B cell (primary cell): Measurements from ENCODE around the gene CCDC9B. TPM values are rescaled to one million over a fixed set of nuclear protein-coding genes. Genes with fewer than 3 reads are reported as not detected.
A peak's percentile ranks its signal among the peaks of the same experiment; 100 is the strongest.

ENCODE experiments used
- ATAC-seq: fragments of 200-7000 bp; cut with Tn5 transposase; one replicate; pipeline ENCODE4 v1.10.0; 2021; ENCODE audit warnings: low read depth, mild to moderate bottlenecking, moderate number of reproducible peaks, moderate library complexity
- CTCF ChIA-PET: fragments of 350-600 bp; sonication (Branson Sonifier 250); formaldehyde crosslinking; loops from one replicate; lab custom pipeline; 2021; ENCODE audit warnings: antibody characterized with exemption, inconsistent platforms; lab: Charles Lee
- POLR2A ChIA-PET: fragments of 350-600 bp; sonication (Branson Sonifier 250); formaldehyde crosslinking; loops from one replicate; lab custom pipeline; 2021; ENCODE audit warnings: antibody characterized with exemption; lab: Charles Lee
- DNase-seq: peaks from one replicate; pipeline ENCODE4 v3.0.0; 2013
- H2AFZ ChIP-seq: 2 replicates; pipeline ENCODE4 v1.6.1; 2012; ENCODE audit warnings: mild to moderate bottlenecking, low read depth, low read length; ENCODE audit not compliant: insufficient read depth, poor library complexity, severe bottlenecking
- H3K27ac ChIP-seq, 2 donors: 1 replicate in 1 of 2; 2 replicates in 1 of 2; pipeline ENCODE4 v1.5.1; 2012 to 2013; ENCODE audit warnings: low read length in 2 of 2, mild to moderate bottlenecking in 2 of 2, moderate library complexity in 1 of 2
- H3K27me3 ChIP-seq, 4 experiments: fragments of 200-600 bp in 1 of 4; sonication (generic) in 1 of 4; replicated peaks in 1 of 4; 1 replicate in 2 of 4; 2 replicates in 2 of 4; pipeline versions ENCODE4 v1.6.1 to v1.7.0; 2013 to 2016; ENCODE audit warnings: low read length in 3 of 4, mild to moderate bottlenecking in 2 of 4, mixed read lengths in 1 of 4, moderate library complexity in 1 of 4; ENCODE audit not compliant: insufficient read depth in 4 of 4, control insufficient read depth in 3 of 4; ENCODE audit errors: control extremely low read depth in 1 of 4
- H3K36me3 ChIP-seq, 2 experiments: replicated peaks in 1 of 2; 1 replicate in 1 of 2; 2 replicates in 1 of 2; pipeline versions ENCODE4 v1.6.1 to v1.7.1; 2013; ENCODE audit warnings: low read length in 1 of 2; ENCODE audit not compliant: insufficient read depth in 2 of 2, control insufficient read depth in 1 of 2; ENCODE audit errors: control extremely low read depth in 1 of 2, extremely low read depth in 1 of 2
- H3K4me1 ChIP-seq, 2 donors: fragments of 200-600 bp in 1 of 2; sonication (generic) in 1 of 2; 1 replicate in 1 of 2; 2 replicates in 1 of 2; pipeline versions ENCODE4 v1.5.1 to v1.6.1; 2013 to 2017; ENCODE audit warnings: low read length in 2 of 2; ENCODE audit not compliant: control insufficient read depth in 2 of 2, insufficient read depth in 2 of 2
- H3K4me2 ChIP-seq: replicated peaks from 2 replicates; pipeline ENCODE3; 2012; ENCODE audit warnings: mild to moderate bottlenecking, low read depth, low read length; ENCODE audit not compliant: poor library complexity, severe bottlenecking
- H3K4me3 ChIP-seq, 5 experiments: fragments of 200-600 bp in 1 of 5; sonication (generic) in 1 of 5; 1 replicate in 3 of 5; 2 replicates in 2 of 5; pipeline versions ENCODE4 v1.5.1 to v1.7.0; 2011 to 2016; ENCODE audit warnings: low read length in 4 of 5, mild to moderate bottlenecking in 4 of 5, low read depth in 2 of 5, control low read depth in 1 of 5, moderate library complexity in 1 of 5; ENCODE audit not compliant: insufficient read depth in 1 of 5; ENCODE audit errors: control extremely low read depth in 1 of 5, extremely low read depth in 1 of 5
- H3K79me2 ChIP-seq: fragments of 200-600 bp; sonication (generic); one replicate; pipeline ENCODE4 v1.6.0; 2016; ENCODE audit warnings: low read length; ENCODE audit not compliant: control insufficient read depth, insufficient read depth
- H3K9ac ChIP-seq: fragments of 200-600 bp; sonication (generic); 2 replicates; pipeline ENCODE4 v1.6.1; 2017; ENCODE audit warnings: mild to moderate bottlenecking, low read length, moderate library complexity
- H3K9me3 ChIP-seq, 3 donors: one replicate each; pipeline versions ENCODE4 v1.6.1 to v1.7.1; 2013; ENCODE audit warnings: low read length in 2 of 3; ENCODE audit not compliant: control insufficient read depth in 2 of 3, insufficient read depth in 1 of 3; ENCODE audit errors: control extremely low read depth in 1 of 3
- H4K20me1 ChIP-seq: 2 replicates; pipeline ENCODE4 v1.6.0; 2012; ENCODE audit warnings: mild to moderate bottlenecking, low read length; ENCODE audit not compliant: insufficient read depth, control insufficient read depth, poor library complexity, severe bottlenecking
- H3K27ac Mint-ChIP-seq: one replicate; pipeline ENCODE4 v1.8.0; 2021; ENCODE audit warnings: mixed read lengths
- H3K27me3 Mint-ChIP-seq: one replicate; pipeline ENCODE4 v1.8.0; 2021; ENCODE audit warnings: mixed read lengths
- H3K4me1 Mint-ChIP-seq: one replicate; pipeline ENCODE4 v1.8.0; 2021; ENCODE audit warnings: mixed read lengths
- H3K4me3 Mint-ChIP-seq: one replicate; pipeline ENCODE4 v1.8.0; 2021; ENCODE audit warnings: mixed read lengths
- H3K9me3 Mint-ChIP-seq: one replicate; pipeline ENCODE4 v1.8.0; 2022; ENCODE audit warnings: mixed read lengths; ENCODE audit not compliant: insufficient read depth
- EZH2 ChIP-seq: IDR thresholded peaks from 2 replicates; pipeline ENCODE4 v1.6.1; 2012; ENCODE audit warnings: borderline replicate concordance, low read depth, mild to moderate bottlenecking, moderate library complexity, low read length; ENCODE audit not compliant: insufficient read depth, poor library complexity, severe bottlenecking
- WGBS: methylation state at CpG from one replicate; pipeline ENCODE4 v1.1.5; 2013; ENCODE audit warnings: missing lambda C conversion rate; ENCODE audit not compliant: insufficient coverage; 5-methylcytosine and 5-hydroxymethylcytosine counted together
- intact Hi-C: fragments of 100-400 bp; cut with micrococcal nuclease; formaldehyde crosslinking; loops from one replicate; pipeline ENCODE4 v1.10.0; 2022
- polyA plus RNA-seq: library from polyadenylated mRNA; depleted of rRNA; stranded (reverse); fragments of >200 nt; gene quantifications from 2 replicates; pipeline ENCODE4 v1.2.3, GENCODE V29; 2012
- total RNA-seq, 2 donors: library from RNA; stranded (reverse); fragments of 120-200 nt in 1 of 2; gene quantifications; 1 replicate in 1 of 2; 2 replicates in 1 of 2; pipeline versions ENCODE4 v1.2.3 to v1.2.4, GENCODE V29; 2013 to 2022
- TF ChIP-seq, protein P1 (sequence below): fragments of 200-600 bp; IDR thresholded peaks from one replicate; pipeline ENCODE4 v1.8.0; 2022; ENCODE audit warnings: antibody characterized with exemption, mild to moderate bottlenecking

Gene CCDC9B
- total and polyA plus RNA-seq, 2 donors (not counting 1 experiment from before 2014, with no cell fraction given): 1.6 to 2.4 TPM

DNA sequence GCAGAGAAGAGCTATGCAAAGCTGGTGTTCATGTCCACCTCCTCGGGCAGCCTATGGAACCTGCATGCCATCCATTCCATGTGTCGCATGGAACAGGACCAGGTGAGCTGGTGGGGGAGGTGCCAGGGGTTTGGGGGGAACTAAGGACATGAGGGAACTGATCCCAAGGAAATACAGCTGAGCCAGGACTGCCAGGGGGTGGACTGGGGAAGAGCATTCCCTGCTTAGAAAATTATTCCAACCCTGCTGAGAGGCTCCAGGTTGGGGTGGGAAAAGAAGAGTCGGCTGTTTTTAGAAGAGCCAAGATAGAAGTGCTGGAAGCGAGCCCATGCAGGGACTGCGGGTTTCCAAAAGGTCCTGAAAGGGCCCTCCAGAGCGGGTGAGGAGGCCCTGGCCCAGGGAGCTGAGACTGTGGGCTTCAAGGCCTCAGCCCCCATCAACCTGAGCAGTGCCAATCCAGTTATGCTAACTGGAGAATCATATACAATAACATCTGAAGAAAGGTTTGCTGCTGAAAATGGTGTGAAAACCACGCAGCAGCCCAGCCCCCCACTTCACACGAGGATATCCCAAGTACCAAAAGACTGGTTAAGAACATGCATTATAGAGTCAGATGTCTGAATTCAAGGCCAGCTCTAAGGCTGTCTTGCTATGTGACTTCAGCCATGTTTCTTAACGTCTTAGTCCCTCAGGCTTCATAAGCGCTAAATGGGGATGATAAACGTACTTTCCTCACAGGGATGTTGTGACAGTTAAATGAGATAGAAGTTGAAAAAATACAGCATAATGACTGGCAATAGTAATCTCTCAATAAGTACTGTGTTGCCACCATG, 25.1 kb upstream of the CCDC9B start:
- no peak for TF ChIP-seq EZH2
- TF ChIP-seq, protein P1, sequence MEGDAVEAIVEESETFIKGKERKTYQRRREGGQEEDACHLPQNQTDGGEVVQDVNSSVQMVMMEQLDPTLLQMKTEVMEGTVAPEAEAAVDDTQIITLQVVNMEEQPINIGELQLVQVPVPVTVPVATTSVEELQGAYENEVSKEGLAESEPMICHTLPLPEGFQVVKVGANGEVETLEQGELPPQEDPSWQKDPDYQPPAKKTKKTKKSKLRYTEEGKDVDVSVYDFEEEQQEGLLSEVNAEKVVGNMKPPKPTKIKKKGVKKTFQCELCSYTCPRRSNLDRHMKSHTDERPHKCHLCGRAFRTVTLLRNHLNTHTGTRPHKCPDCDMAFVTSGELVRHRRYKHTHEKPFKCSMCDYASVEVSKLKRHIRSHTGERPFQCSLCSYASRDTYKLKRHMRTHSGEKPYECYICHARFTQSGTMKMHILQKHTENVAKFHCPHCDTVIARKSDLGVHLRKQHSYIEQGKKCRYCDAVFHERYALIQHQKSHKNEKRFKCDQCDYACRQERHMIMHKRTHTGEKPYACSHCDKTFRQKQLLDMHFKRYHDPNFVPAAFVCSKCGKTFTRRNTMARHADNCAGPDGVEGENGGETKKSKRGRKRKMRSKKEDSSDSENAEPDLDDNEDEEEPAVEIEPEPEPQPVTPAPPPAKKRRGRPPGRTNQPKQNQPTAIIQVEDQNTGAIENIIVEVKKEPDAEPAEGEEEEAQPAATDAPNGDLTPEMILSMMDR: no peak
- CTCF ChIA-PET: interaction anchor here (0.8 to 6.4 kb wide), 8 partner anchors 18 to 147 kb away, joined by 3 to 56 read pairs (median 10); partner anchors contain the start of genes CCDC9B, INAFM2 and IVD

DNA sequence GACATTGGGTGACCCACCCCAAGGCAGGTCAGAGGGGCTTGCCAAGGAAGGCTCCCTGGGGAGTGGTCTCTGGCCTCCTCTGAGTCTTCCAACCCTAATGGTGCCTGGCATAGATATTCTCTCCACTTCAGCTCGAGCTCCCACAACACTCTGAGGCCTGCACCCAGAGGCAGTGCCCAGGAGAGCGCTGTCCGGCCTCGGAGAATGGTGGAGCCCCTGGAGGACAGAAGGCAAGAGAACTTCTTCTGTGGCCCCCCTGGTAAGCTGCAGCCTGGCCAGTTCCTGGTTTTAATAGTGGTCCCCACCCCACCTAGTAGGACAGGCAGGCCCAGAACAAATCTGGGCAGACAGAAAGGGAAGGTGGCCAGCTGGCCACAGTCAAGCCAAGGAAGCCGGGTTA, 24.3 kb upstream of the CCDC9B start:
- DNase-seq (no peak), ATAC-seq (no peak)
- Histone ChIP-seq H3K4me2 (no peak overlapping the region), H3K4me1 (peaks cover 14 to 26% of the 10 kb centered on the region in 2 donors), H3K79me2 (peaks cover 35% of the 10 kb centered on the region), H2AFZ (no peak overlapping the region), H4K20me1 (peaks cover 33% of the 10 kb centered on the region), H3K9me3 (no peaks in the 10 kb centered on the region), H3K4me3 (no peak overlapping the region), H3K9ac (no peak overlapping the region), H3K27ac (no peak overlapping the region), H3K27me3 (no peaks in the 10 kb centered on the region), H3K36me3 (peaks cover 0 to 7% of the 10 kb centered on the region in 2 experiments)
- Mint-ChIP-seq H3K27me3 (no peaks in the 10 kb centered on the region), H3K4me3 (no peak overlapping the region), H3K27ac (no peak overlapping the region), H3K4me1 (peaks cover 22% of the 10 kb centered on the region), H3K9me3 (no peaks in the 10 kb centered on the region)
- intact Hi-C loops: no loop called here
- ChIA-PET POLR2A (interaction anchor here (0.9 kb wide), 1 partner anchor 9 kb away, joined by 3 read pairs; no protein-coding TSS in a partner anchor), CTCF (interaction anchor here (1.1 to 6.4 kb wide), 5 partner anchors 22 to 86 kb away, joined by 4 to 56 read pairs (median 5); partner anchors contain the start of genes CCDC9B and INAFM2)
- 93% methylated on average over 5 of the region's 5 CpGs for WGBS
- TF ChIP-seq EZH2: no peak
- TF ChIP-seq, protein P1: no peak

More for the DNA sequence above, 25.1 kb upstream of the CCDC9B start:
- Mint-ChIP-seq H3K4me1 (peaks cover 22% of the 10 kb centered on the region), H3K4me3 (peak overlapping the region; percentile 29), H3K27me3 (no peaks in the 10 kb centered on the region), H3K9me3 (no peaks in the 10 kb centered on the region), H3K27ac (no peak overlapping the region)
- H3K4me3 ChIP-seq: no peak overlapping the region
- intact Hi-C loops: no loop called here
- no peak overlapping the region for H3K4me2 ChIP-seq
- no peak overlapping the region for H2AFZ ChIP-seq
- no peak overlapping the region for H3K27ac ChIP-seq
- no peak for DNase-seq
- 91% methylated on average over 7 of the region's 11 CpGs for WGBS
- peaks cover 25% of the 10 kb centered on the region for H4K20me1 ChIP-seq
- POLR2A ChIA-PET: interaction anchor here (0.9 kb wide), 1 partner anchor 10 kb away, joined by 3 read pairs; no protein-coding TSS in a partner anchor
- H3K9me3 ChIP-seq: no peaks in the 10 kb centered on the region
- peaks cover 35% of the 10 kb centered on the region for H3K79me2 ChIP-seq
- H3K36me3 ChIP-seq: peaks cover 0 to 7% of the 10 kb centered on the region in 2 experiments
- no peak overlapping the region for H3K9ac ChIP-seq
- H3K4me1 ChIP-seq: peaks cover 14 to 26% of the 10 kb centered on the region in 2 donors
- no peaks in the 10 kb centered on the region for H3K27me3 ChIP-seq
- ATAC-seq: no peak
